ENCODE results near the gene ZFHX3.

The ZFHX3 gene

GRCh38 chr16:72838951-72839350 lies 209.0 kb downstream of the ZFHX3 start:
- TF ChIP-seq EGR1 (IDR thresholded peaks at IDR 0.05) (no peak), RAD21 (IDR thresholded peaks at IDR 0.05; ENCODE audit: low read depth) (no peak), NFIC (IDR thresholded peaks at IDR 0.05) (no peak), TCF12 (IDR thresholded peaks at IDR 0.05; ENCODE audit: low read depth) (no peak), CREB1 (IDR thresholded peaks at IDR 0.05; ENCODE audit: low read depth) (no peak), USF1 (IDR thresholded peaks at IDR 0.05) (no peak), REST (IDR thresholded peaks at IDR 0.05; ENCODE audit: low read depth) (no peak)

- TF ChIP-seq NFIC (IDR thresholded peaks at IDR 0.05) (no peak), TEAD4 (IDR thresholded peaks at IDR 0.05) (no peak), TAF1 (IDR thresholded peaks at IDR 0.05; ENCODE audit: low read depth) (no peak), CREB1 (IDR thresholded peaks at IDR 0.05; ENCODE audit: low read depth) (no peak), CEBPB (IDR thresholded peaks at IDR 0.05) (no peak), FOXM1 (IDR thresholded peaks at IDR 0.05; ENCODE audit: borderline replicate concordance, low read depth) (no peak), EP300 (IDR thresholded peaks at IDR 0.05; ENCODE audit: borderline replicate concordance) (no peak)
Observed at GRCh38 chr16:72838586-72838910, 209.4 kb downstream of the ZFHX3 start.

- TF ChIP-seq MAX (IDR thresholded peaks at IDR 0.05) (no peak), CEBPB (IDR thresholded peaks at IDR 0.05) (no peak), TCF12 (IDR thresholded peaks at IDR 0.05; ENCODE audit: low read depth) (no peak)
Observed at GRCh38 chr16:72837846-72838585, 209.9 kb downstream of the ZFHX3 start.

- TF ChIP-seq RAD21 (IDR thresholded peaks at IDR 0.05; ENCODE audit: low read depth): no peak
- TF ChIP-seq CREB1 (IDR thresholded peaks at IDR 0.05; ENCODE audit: low read depth): no peak
- no peak for TF ChIP-seq CEBPB (IDR thresholded peaks at IDR 0.05)
- no peak for TF ChIP-seq TCF12 (IDR thresholded peaks at IDR 0.05; ENCODE audit: low read depth)
- TF ChIP-seq FOXM1 (IDR thresholded peaks at IDR 0.05; ENCODE audit: borderline replicate concordance, low read depth): no peak
- TF ChIP-seq TEAD4 (IDR thresholded peaks at IDR 0.05): no peak
- no peak for TF ChIP-seq TAF1 (IDR thresholded peaks at IDR 0.05; ENCODE audit: low read depth)
- TF ChIP-seq REST (IDR thresholded peaks at IDR 0.05; ENCODE audit: low read depth): no peak
- TF ChIP-seq USF1 (IDR thresholded peaks at IDR 0.05): no peak
- no peak for TF ChIP-seq ZBTB7A (IDR thresholded peaks at IDR 0.05; ENCODE audit: low read depth)
- no peak for TF ChIP-seq YY1 (IDR thresholded peaks at IDR 0.05; ENCODE audit: low read depth)
- no peak for TF ChIP-seq EGR1 (IDR thresholded peaks at IDR 0.05)
- TF ChIP-seq EP300 (IDR thresholded peaks at IDR 0.05; ENCODE audit: borderline replicate concordance): no peak
- no peak for TF ChIP-seq NFIC (IDR thresholded peaks at IDR 0.05)
- no peak for TF ChIP-seq MAX (IDR thresholded peaks at IDR 0.05)
Observed at GRCh38 chr16:72836985-72837384, 210.9 kb downstream of the ZFHX3 start.

- TF ChIP-seq ZBTB7A (IDR thresholded peaks at IDR 0.05; ENCODE audit: low read depth) (no peak), MAX (IDR thresholded peaks at IDR 0.05) (no peak), RAD21 (IDR thresholded peaks at IDR 0.05; ENCODE audit: low read depth) (no peak), EP300 (IDR thresholded peaks at IDR 0.05; ENCODE audit: borderline replicate concordance) (no peak), TEAD4 (IDR thresholded peaks at IDR 0.05) (no peak), TAF1 (IDR thresholded peaks at IDR 0.05; ENCODE audit: low read depth) (no peak), REST (IDR thresholded peaks at IDR 0.05; ENCODE audit: low read depth) (no peak)
Observed at GRCh38 chr16:72836181-72836580, 211.7 kb downstream of the ZFHX3 start.
